GM18517 (cell line): ENCODE measurements around the gene MDM4.

Source experiments
- ATAC-seq: cut with Tn5 transposase; IDR thresholded peaks from one replicate; pipeline ENCODE4 v1.9.1; 2021; ENCODE audit warnings: mild to moderate bottlenecking, moderate library complexity; ENCODE audit not compliant: unreplicated experiment

The MDM4 gene

GRCh38 chr1:204602871-204603542 is 86.8 kb downstream of the MDM4 start:
- ATAC-seq = no peak

- no peak for ATAC-seq
These were observed 89.6 kb downstream of the MDM4 start for GRCh38 chr1:204605791-204606190.
